Body of pancreas (tissue), 4 donors: ENCODE data around the gene ARID5B. TPM values are rescaled to one million over a fixed set of nuclear protein-coding genes. Genes with fewer than 3 reads are reported as not detected.

ENCODE experiments used
- ATAC-seq: fragments of 150-250 bp; one replicate; pipeline ENCODE4 v1.9.1; 2016
- DNase-seq, 4 donors: peaks; one replicate each; pipeline ENCODE4 v3.0.0-alpha.2; 2019
- H3K27ac ChIP-seq, 4 donors: fragments of 200-600 bp; sonication (generic); 1 replicate in 3 of 4; 2 replicates in 1 of 4; pipeline versions ENCODE4 v1.5.1 to v1.6.1; 2016 to 2019; ENCODE audit warnings: mild to moderate bottlenecking in 1 of 4, mixed read lengths in 1 of 4, moderate library complexity in 1 of 4
- H3K27me3 ChIP-seq, 2 donors: fragments of 200-600 bp; sonication (generic); one replicate each; pipeline ENCODE4 v1.6.0; 2016; ENCODE audit warnings: mild to moderate bottlenecking in 1 of 2
- H3K36me3 ChIP-seq, 2 donors: fragments of 200-600 bp; sonication (generic); replicated peaks in 1 of 2; 2 replicates each; pipeline ENCODE4 v1.5.1; 2016; ENCODE audit warnings: low read depth in 2 of 2; ENCODE audit not compliant: insufficient read depth in 1 of 2
- H3K4me1 ChIP-seq: fragments of 200-600 bp; sonication (generic); one replicate; pipeline ENCODE4 v1.6.0; 2016
- H3K4me3 ChIP-seq, 2 donors: fragments of 200-600 bp; sonication (generic); 1 replicate in 1 of 2; 2 replicates in 1 of 2; pipeline ENCODE4 v1.5.1; 2016 to 2019
- H3K9me3 ChIP-seq, 3 donors: fragments of 200-600 bp; sonication (generic); 1 replicate in 2 of 3; 2 replicates in 1 of 3; pipeline ENCODE4 v1.5.1; 2016
- CTCF ChIP-seq, 7 experiments: fragments of 450-650 bp in 4 of 7; fragments of 200-600 bp in 3 of 7; sonication (generic) in 3 of 7; IDR thresholded peaks; one replicate each; pipeline ENCODE4 v1.5.1; 2016 to 2019; ENCODE audit warnings: antibody characterized with exemption in 7 of 7
- POLR2A ChIP-seq, 3 donors: fragments of 450-650 bp; IDR thresholded peaks; one replicate each; pipeline ENCODE4 v1.6.1; 2016; ENCODE audit warnings: antibody characterized with exemption in 3 of 3, mild to moderate bottlenecking in 2 of 3
- WGBS, 2 donors: methylation state at CpG; one replicate each; pipeline ENCODE4 v1.1.5; 2017; 5-methylcytosine and 5-hydroxymethylcytosine counted together
- intact Hi-C: fragments of 100-400 bp; cut with DNase I; formaldehyde crosslinking; loops from one replicate; pipeline ENCODE4 v1.15.1; 2023
- total RNA-seq, 2 donors: library from RNA; depleted of rRNA; stranded (reverse); fragments of >200 nt; gene quantifications; one replicate each; pipeline ENCODE4 v1.1.0, GENCODE V29; 2016

ARID5B gene
- total RNA-seq, 2 donors from 2014 or later, result 16.1 to 17.1 TPM

- Histone ChIP-seq H3K9me3 (no peaks in the 10 kb centered on the region), H3K4me1 (peaks cover 37% of the 10 kb centered on the region), H3K27me3 (no peaks in the 10 kb centered on the region), H3K36me3 (no peaks in the 10 kb centered on the region), H3K27ac (no peak overlapping the region), H3K4me3 (no peak overlapping the region)
- 51% methylated on average over 2 of the region's 2 CpGs for WGBS, 2 donors
- no peak for ATAC-seq
- TF ChIP-seq POLR2A (IDR thresholded peaks at IDR 0.05) (no peak), CTCF (IDR thresholded peaks at IDR 0.05) (no peak)
- DNase-seq, result no peak
- intact Hi-C loops, result no loop called here
Observed at GRCh38 chr10:62077330-62078015, 176.0 kb downstream of the ARID5B start.

- no peak for ATAC-seq
Observed at GRCh38 chr10:62079885-62080559, 178.5 kb downstream of the ARID5B start.

GRCh38 chr10:62080905-62081304 is 179.4 kb downstream of the ARID5B start:
- ATAC-seq, result no peak
- H3K4me3 ChIP-seq, result no peak overlapping the region
- peaks cover 57% of the 10 kb centered on the region for H3K4me1 ChIP-seq
- H3K27ac ChIP-seq, result peak overlapping the region in 2 of 4 donors; percentile 27 to 73
- TF ChIP-seq CTCF (IDR thresholded peaks at IDR 0.05) (peak in 1 of 7 experiments; percentile 4), POLR2A (IDR thresholded peaks at IDR 0.05) (no peak)
- H3K36me3 ChIP-seq, result no peaks in the 10 kb centered on the region
- intact Hi-C loops, result no loop called here
- 80 to 85% methylated on average over 5 of the region's 5 CpGs for WGBS, 2 donors
- DNase-seq, result no peak
- H3K27me3 ChIP-seq, result no peaks in the 10 kb centered on the region
- H3K9me3 ChIP-seq, result no peaks in the 10 kb centered on the region

More at GRCh38 chr10:62079885-62080559, 178.5 kb downstream of the ARID5B start:
- peaks cover 57% of the 10 kb centered on the region for H3K4me1 ChIP-seq
- no peak overlapping the region for H3K4me3 ChIP-seq
- no peak overlapping the region for H3K27ac ChIP-seq
- WGBS, 2 donors, result 93 to 95% methylated on average over 8 of the region's 8 CpGs
- no peaks in the 10 kb centered on the region for H3K27me3 ChIP-seq
- no peak for DNase-seq
- H3K36me3 ChIP-seq, result no peaks in the 10 kb centered on the region
- no peak for TF ChIP-seq POLR2A (IDR thresholded peaks at IDR 0.05)
- no peak for TF ChIP-seq CTCF (IDR thresholded peaks at IDR 0.05)
- no peaks in the 10 kb centered on the region for H3K9me3 ChIP-seq
- intact Hi-C loops, result no loop called here

GRCh38 chr10:62081341-62082270 is 180.1 kb downstream of the ARID5B start:
- intact Hi-C loops, result no loop called here
- ATAC-seq (no peak), DNase-seq (no peak)
- Histone ChIP-seq H3K9me3 (no peaks in the 10 kb centered on the region), H3K27ac (peak overlapping the region in 2 of 4 donors; percentile 27 to 73), H3K4me1 (peaks cover 56% of the 10 kb centered on the region), H3K4me3 (no peak overlapping the region), H3K36me3 (no peaks in the 10 kb centered on the region), H3K27me3 (no peaks in the 10 kb centered on the region)
- TF ChIP-seq CTCF (IDR thresholded peaks at IDR 0.05) (no peak), POLR2A (IDR thresholded peaks at IDR 0.05) (no peak)
- WGBS, 2 donors, result 69 to 70% methylated on average over 5 of the region's 5 CpGs
